Gastroesophageal sphincter (tissue), 4 donors: ENCODE results near the gene SMPDL3A. TPM values are rescaled to one million over a fixed set of nuclear protein-coding genes. Genes with fewer than 3 reads are reported as not detected.

Source experiments
- ATAC-seq: fragments of 150-250 bp; one replicate; pipeline ENCODE4 v1.9.1; 2016; ENCODE audit warnings: mild to moderate bottlenecking, moderate library complexity
- H3K27ac ChIP-seq, 4 donors: fragments of 200-600 bp; sonication (generic) in 3 of 4; 1 replicate in 3 of 4; 2 replicates in 1 of 4; pipeline ENCODE4 v1.5.1; 2016 to 2019
- H3K27me3 ChIP-seq: fragments of 200-600 bp; sonication (generic); one replicate; pipeline ENCODE4 v1.5.1; 2019
- H3K36me3 ChIP-seq, 2 donors: fragments of 200-600 bp; sonication (generic); one replicate each; pipeline ENCODE4 v1.5.1; 2019; ENCODE audit warnings: control low read depth in 1 of 2
- H3K4me1 ChIP-seq, 3 donors: fragments of 200-600 bp; sonication (generic); 1 replicate in 2 of 3; 2 replicates in 1 of 3; pipeline ENCODE4 v1.5.1; 2016 to 2019; ENCODE audit warnings: control low read depth in 2 of 3
- H3K4me3 ChIP-seq, 2 donors: fragments of 200-600 bp; sonication (generic); one replicate each; pipeline ENCODE4 v1.5.1; 2019; ENCODE audit warnings: mild to moderate bottlenecking in 1 of 2, moderate library complexity in 1 of 2
- H3K9me3 ChIP-seq, 3 donors: fragments of 200-600 bp; sonication (generic); one replicate each; pipeline ENCODE4 v1.5.1; 2017 to 2019; ENCODE audit warnings: control low read depth in 2 of 3
- CTCF ChIP-seq, 4 experiments: fragments of 200-600 bp in 2 of 4; fragments of 450-650 bp in 2 of 4; sonication (generic) in 1 of 4; IDR thresholded peaks; one replicate each; pipeline ENCODE4 v1.5.1; 2017 to 2019; ENCODE audit warnings: antibody characterized with exemption in 4 of 4, mild to moderate bottlenecking in 2 of 4, moderate library complexity in 2 of 4
- EP300 ChIP-seq: sonication (generic); formaldehyde crosslinking; IDR thresholded peaks from one replicate; pipeline ENCODE4 v1.6.1; 2017; ENCODE audit warnings: antibody characterized with exemption, mild to moderate bottlenecking
- POLR2A ChIP-seq, 2 donors: fragments of 450-650 bp; IDR thresholded peaks; one replicate each; pipeline ENCODE4 v1.6.1; 2017; ENCODE audit warnings: antibody characterized with exemption in 2 of 2, mild to moderate bottlenecking in 2 of 2, moderate library complexity in 1 of 2
- POLR2AphosphoS5 ChIP-seq: sonication (generic); formaldehyde crosslinking; IDR thresholded peaks from one replicate; pipeline ENCODE4 v1.6.1; 2017; ENCODE audit warnings: antibody characterized with exemption
- WGBS, 2 donors: methylation state at CpG; one replicate each; pipeline ENCODE4 v1.1.5; 2018; ENCODE audit warnings: low coverage in 1 of 2; 5-methylcytosine and 5-hydroxymethylcytosine counted together
- total RNA-seq, 4 donors: library from RNA; depleted of rRNA; stranded (reverse); fragments of >200 nt; gene quantifications; one replicate each; pipeline ENCODE4 v1.1.0, GENCODE V29; 2016

The SMPDL3A gene
- total RNA-seq, 4 donors from 2014 or later: 6.5 to 11.5 (median 8.0) TPM

- TF ChIP-seq POLR2AphosphoS5: no peak
- no peak for TF ChIP-seq EP300
- no peak for TF ChIP-seq POLR2A (IDR thresholded peaks at IDR 0.05)
- no peak for TF ChIP-seq CTCF (IDR thresholded peaks at IDR 0.05)
- Histone ChIP-seq H3K27ac (no peak overlapping the region), H3K4me1 (no peaks in the 10 kb centered on the region), H3K27me3 (no peaks in the 10 kb centered on the region), H3K4me3 (no peak overlapping the region), H3K36me3 (no peaks in the 10 kb centered on the region), H3K9me3 (no peaks in the 10 kb centered on the region)
- no peak for ATAC-seq
- WGBS, 2 donors: 74 to 97% methylated on average over 2 of the region's 2 CpGs
These were observed 28.3 kb downstream of the SMPDL3A start for GRCh38 chr6:122817358-122817757.

- no peak for ATAC-seq
- TF ChIP-seq POLR2A (IDR thresholded peaks at IDR 0.05) (no peak), EP300 (no peak), POLR2AphosphoS5 (no peak), CTCF (IDR thresholded peaks at IDR 0.05) (no peak)
- Histone ChIP-seq H3K4me3 (no peak overlapping the region), H3K27me3 (no peaks in the 10 kb centered on the region), H3K27ac (no peak overlapping the region), H3K9me3 (no peaks in the 10 kb centered on the region), H3K36me3 (no peaks in the 10 kb centered on the region), H3K4me1 (no peaks in the 10 kb centered on the region)
- 33 to 64% methylated on average over 3 to 4 of the region's 4 CpGs for WGBS, 2 donors
These were observed 28.7 kb downstream of the SMPDL3A start for GRCh38 chr6:122817766-122818165.

- H3K27me3 ChIP-seq: no peaks in the 10 kb centered on the region
- no peak for TF ChIP-seq EP300
- TF ChIP-seq POLR2A (IDR thresholded peaks at IDR 0.05): no peak
- TF ChIP-seq CTCF (IDR thresholded peaks at IDR 0.05): no peak
- TF ChIP-seq POLR2AphosphoS5: no peak
- H3K27ac ChIP-seq: no peak overlapping the region
- 36 to 39% methylated on average over 2 of the region's 2 CpGs for WGBS, 2 donors
- no peak for ATAC-seq
- no peaks in the 10 kb centered on the region for H3K36me3 ChIP-seq
- H3K4me3 ChIP-seq: no peak overlapping the region
- no peaks in the 10 kb centered on the region for H3K4me1 ChIP-seq
- no peaks in the 10 kb centered on the region for H3K9me3 ChIP-seq
These were observed 29.8 kb downstream of the SMPDL3A start for GRCh38 chr6:122818866-122819265.

- ATAC-seq: no peak
- no peaks in the 10 kb centered on the region for H3K36me3 ChIP-seq
- TF ChIP-seq POLR2AphosphoS5 (no peak), POLR2A (IDR thresholded peaks at IDR 0.05) (no peak), EP300 (no peak), CTCF (IDR thresholded peaks at IDR 0.05) (no peak)
- no peaks in the 10 kb centered on the region for H3K4me1 ChIP-seq
- H3K4me3 ChIP-seq: no peak overlapping the region
- no peaks in the 10 kb centered on the region for H3K27me3 ChIP-seq
- 76 to 81% methylated on average over 2 of the region's 2 CpGs for WGBS, 2 donors
- H3K27ac ChIP-seq: no peak overlapping the region
- H3K9me3 ChIP-seq: no peaks in the 10 kb centered on the region
These were observed 32.0 kb downstream of the SMPDL3A start for GRCh38 chr6:122821095-122821494.

- Histone ChIP-seq H3K4me1 (no peaks in the 10 kb centered on the region), H3K27ac (no peak overlapping the region), H3K9me3 (no peaks in the 10 kb centered on the region), H3K36me3 (no peaks in the 10 kb centered on the region), H3K4me3 (no peak overlapping the region), H3K27me3 (no peaks in the 10 kb centered on the region)
- WGBS, 2 donors: 52 to 54% methylated on average over 5 of the region's 5 CpGs
- TF ChIP-seq POLR2AphosphoS5: peak; percentile 20
- TF ChIP-seq POLR2A (IDR thresholded peaks at IDR 0.05): no peak
- ATAC-seq: no peak
These were observed 36.1 kb downstream of the SMPDL3A start for GRCh38 chr6:122825163-122825562.
